SK-N-SH (cell line): ENCODE data around the gene C19orf81.

Experiments
- FOXM1 ChIP-seq: IDR thresholded peaks from 2 replicates; pipeline ENCODE4 v1.4.0; 2012; ENCODE audit warnings: low read depth, mild to moderate bottlenecking
- NRF1 ChIP-seq: IDR thresholded peaks from 2 replicates; pipeline ENCODE4 v1.6.1; 2012; ENCODE audit warnings: low read depth, mild to moderate bottlenecking, low read length
- POLR2AphosphoS5 ChIP-seq: IDR thresholded peaks from 2 replicates; pipeline ENCODE4 v1.6.1; 2012; ENCODE audit warnings: low read depth, low read length
- RAD21 ChIP-seq: IDR thresholded peaks from 2 replicates; pipeline ENCODE4 v1.6.1; 2012; ENCODE audit warnings: mild to moderate bottlenecking, low read length
- RFX5 ChIP-seq: IDR thresholded peaks from 2 replicates; pipeline ENCODE4 v1.6.1; 2012; ENCODE audit warnings: mild to moderate bottlenecking, improper control_type of control experiment, low read length
- SMC3 ChIP-seq: IDR thresholded peaks from 2 replicates; pipeline ENCODE4 v1.6.1; 2012; ENCODE audit warnings: low read depth, low read length, improper control_type of control experiment
- TAF1 ChIP-seq: IDR thresholded peaks from 2 replicates; pipeline ENCODE4 v1.6.1; 2012; ENCODE audit warnings: low read depth, mild to moderate bottlenecking, low read length, moderate library complexity, borderline replicate concordance
- TF ChIP-seq, protein P1 (sequence below): fragments of 200-600 bp; sonication (generic); IDR thresholded peaks from 2 replicates; pipeline ENCODE4 v1.6.1; 2017; ENCODE audit warnings: antibody characterized with exemption, mild to moderate bottlenecking, moderate library complexity
- TF ChIP-seq, protein P2 (sequence below): IDR thresholded peaks from 2 replicates; pipeline ENCODE4 v1.6.1; 2012; ENCODE audit warnings: mild to moderate bottlenecking, low read depth, low read length, moderate library complexity
- TF ChIP-seq, protein P3 (sequence below): IDR thresholded peaks from 2 replicates; pipeline ENCODE4 v1.4.0; 2012; ENCODE audit warnings: low read depth

DNA sequence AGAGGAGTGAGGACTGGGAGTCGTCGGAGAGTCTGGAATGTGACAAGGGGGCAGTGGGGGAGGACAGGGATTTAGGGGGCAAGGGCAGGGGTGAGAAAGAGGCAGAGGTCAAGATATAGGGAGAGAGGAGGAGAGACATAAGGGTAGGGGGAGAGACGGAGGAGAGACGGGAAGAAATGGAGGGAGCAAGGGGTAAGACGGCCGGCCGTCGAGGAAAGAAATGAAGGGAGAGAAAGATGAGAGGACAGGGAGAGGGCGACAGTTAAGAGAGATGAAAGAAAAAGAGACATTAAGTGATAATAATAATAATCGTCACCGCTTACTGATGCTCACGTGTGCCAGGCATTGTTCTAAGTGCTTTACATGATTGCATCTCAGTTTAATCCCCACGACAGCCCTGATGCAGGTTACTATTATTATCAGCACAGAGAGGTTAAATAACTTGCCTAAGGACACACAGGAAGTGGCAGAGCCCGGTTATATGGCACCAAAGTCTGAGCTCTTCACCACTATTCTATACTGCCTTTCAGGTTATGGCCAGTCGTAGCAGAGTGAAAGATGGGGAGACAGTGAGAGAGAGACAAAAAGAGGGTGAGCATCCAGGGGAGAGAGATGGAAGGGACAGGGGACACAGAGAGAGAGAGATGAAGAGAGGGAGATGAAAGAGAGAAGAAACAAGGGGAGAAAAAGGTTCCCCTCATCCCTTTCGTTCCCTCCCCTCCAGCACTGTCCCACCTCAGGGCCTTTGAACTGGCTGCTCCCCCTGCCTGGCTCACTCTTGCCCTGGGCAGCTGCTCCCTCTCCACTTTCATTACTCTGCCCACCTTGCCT, 13.6 kb downstream of the C19orf81 start:
- TF ChIP-seq, protein P1, sequence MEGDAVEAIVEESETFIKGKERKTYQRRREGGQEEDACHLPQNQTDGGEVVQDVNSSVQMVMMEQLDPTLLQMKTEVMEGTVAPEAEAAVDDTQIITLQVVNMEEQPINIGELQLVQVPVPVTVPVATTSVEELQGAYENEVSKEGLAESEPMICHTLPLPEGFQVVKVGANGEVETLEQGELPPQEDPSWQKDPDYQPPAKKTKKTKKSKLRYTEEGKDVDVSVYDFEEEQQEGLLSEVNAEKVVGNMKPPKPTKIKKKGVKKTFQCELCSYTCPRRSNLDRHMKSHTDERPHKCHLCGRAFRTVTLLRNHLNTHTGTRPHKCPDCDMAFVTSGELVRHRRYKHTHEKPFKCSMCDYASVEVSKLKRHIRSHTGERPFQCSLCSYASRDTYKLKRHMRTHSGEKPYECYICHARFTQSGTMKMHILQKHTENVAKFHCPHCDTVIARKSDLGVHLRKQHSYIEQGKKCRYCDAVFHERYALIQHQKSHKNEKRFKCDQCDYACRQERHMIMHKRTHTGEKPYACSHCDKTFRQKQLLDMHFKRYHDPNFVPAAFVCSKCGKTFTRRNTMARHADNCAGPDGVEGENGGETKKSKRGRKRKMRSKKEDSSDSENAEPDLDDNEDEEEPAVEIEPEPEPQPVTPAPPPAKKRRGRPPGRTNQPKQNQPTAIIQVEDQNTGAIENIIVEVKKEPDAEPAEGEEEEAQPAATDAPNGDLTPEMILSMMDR, result no peak
- TF ChIP-seq, protein P2, sequence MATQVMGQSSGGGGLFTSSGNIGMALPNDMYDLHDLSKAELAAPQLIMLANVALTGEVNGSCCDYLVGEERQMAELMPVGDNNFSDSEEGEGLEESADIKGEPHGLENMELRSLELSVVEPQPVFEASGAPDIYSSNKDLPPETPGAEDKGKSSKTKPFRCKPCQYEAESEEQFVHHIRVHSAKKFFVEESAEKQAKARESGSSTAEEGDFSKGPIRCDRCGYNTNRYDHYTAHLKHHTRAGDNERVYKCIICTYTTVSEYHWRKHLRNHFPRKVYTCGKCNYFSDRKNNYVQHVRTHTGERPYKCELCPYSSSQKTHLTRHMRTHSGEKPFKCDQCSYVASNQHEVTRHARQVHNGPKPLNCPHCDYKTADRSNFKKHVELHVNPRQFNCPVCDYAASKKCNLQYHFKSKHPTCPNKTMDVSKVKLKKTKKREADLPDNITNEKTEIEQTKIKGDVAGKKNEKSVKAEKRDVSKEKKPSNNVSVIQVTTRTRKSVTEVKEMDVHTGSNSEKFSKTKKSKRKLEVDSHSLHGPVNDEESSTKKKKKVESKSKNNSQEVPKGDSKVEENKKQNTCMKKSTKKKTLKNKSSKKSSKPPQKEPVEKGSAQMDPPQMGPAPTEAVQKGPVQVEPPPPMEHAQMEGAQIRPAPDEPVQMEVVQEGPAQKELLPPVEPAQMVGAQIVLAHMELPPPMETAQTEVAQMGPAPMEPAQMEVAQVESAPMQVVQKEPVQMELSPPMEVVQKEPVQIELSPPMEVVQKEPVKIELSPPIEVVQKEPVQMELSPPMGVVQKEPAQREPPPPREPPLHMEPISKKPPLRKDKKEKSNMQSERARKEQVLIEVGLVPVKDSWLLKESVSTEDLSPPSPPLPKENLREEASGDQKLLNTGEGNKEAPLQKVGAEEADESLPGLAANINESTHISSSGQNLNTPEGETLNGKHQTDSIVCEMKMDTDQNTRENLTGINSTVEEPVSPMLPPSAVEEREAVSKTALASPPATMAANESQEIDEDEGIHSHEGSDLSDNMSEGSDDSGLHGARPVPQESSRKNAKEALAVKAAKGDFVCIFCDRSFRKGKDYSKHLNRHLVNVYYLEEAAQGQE, result no peak
- TF ChIP-seq RFX5 (no peak), SMC3 (no peak), POLR2AphosphoS5 (no peak), FOXM1 (no peak), TAF1 (no peak), NRF1 (no peak), RAD21 (no peak)
- TF ChIP-seq, protein P3, sequence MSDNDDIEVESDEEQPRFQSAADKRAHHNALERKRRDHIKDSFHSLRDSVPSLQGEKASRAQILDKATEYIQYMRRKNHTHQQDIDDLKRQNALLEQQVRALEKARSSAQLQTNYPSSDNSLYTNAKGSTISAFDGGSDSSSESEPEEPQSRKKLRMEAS, result no peak
